Neuronal stem cell (in vitro differentiated cells): ENCODE results near the gene NTF3.
A peak's percentile ranks its signal among the peaks of the same experiment; 100 is the strongest.

Source experiments
- DNase-seq: peaks from one replicate; pipeline ENCODE4 v3.0.0-alpha.2; 2013; ENCODE audit warnings: low spot score
- H2AFZ ChIP-seq: one replicate; pipeline ENCODE4 v1.6.1; 2013; ENCODE audit warnings: mild to moderate bottlenecking, low read length, inconsistent platforms
- H2AK5ac ChIP-seq: 2 replicates; pipeline ENCODE4 v1.6.1; 2013; ENCODE audit warnings: low read depth, mild to moderate bottlenecking, inconsistent platforms, low read length, moderate library complexity, mixed read lengths
- H2BK120ac ChIP-seq: 2 replicates; pipeline ENCODE4 v1.6.1; 2013; ENCODE audit warnings: low read depth, mild to moderate bottlenecking, inconsistent platforms, low read length, moderate library complexity, mixed read lengths
- H2BK12ac ChIP-seq: one replicate; pipeline ENCODE4 v1.6.1; 2013; ENCODE audit warnings: low read length, inconsistent platforms
- H2BK15ac ChIP-seq: 2 replicates; pipeline ENCODE4 v1.6.1; 2013; ENCODE audit warnings: mild to moderate bottlenecking, low read length, inconsistent platforms, mixed read lengths
- H2BK5ac ChIP-seq: one replicate; pipeline ENCODE4 v1.6.1; 2013; ENCODE audit warnings: inconsistent platforms, mild to moderate bottlenecking, low read length, moderate library complexity
- H3K14ac ChIP-seq: one replicate; pipeline ENCODE4 v1.6.1; 2013; ENCODE audit warnings: low read length, inconsistent platforms
- H3K18ac ChIP-seq: 2 replicates; pipeline ENCODE4 v1.6.1; 2013; ENCODE audit warnings: low read length, inconsistent platforms
- H3K23ac ChIP-seq: 2 replicates; pipeline ENCODE4 v1.6.1; 2013; ENCODE audit warnings: low read depth, mild to moderate bottlenecking, mixed read lengths, low read length, inconsistent platforms; ENCODE audit not compliant: poor library complexity
- H3K27ac ChIP-seq: replicated peaks from 3 replicates; pipeline ENCODE4 v1.5.1; 2013; ENCODE audit warnings: low read length, inconsistent platforms
- H3K27me3 ChIP-seq, 3 experiments: 2 replicates each; pipeline ENCODE4 v1.6.1; 2013; ENCODE audit warnings: low read length in 3 of 3, mild to moderate bottlenecking in 2 of 3, inconsistent platforms in 1 of 3, low read depth in 1 of 3, mixed read lengths in 1 of 3, moderate library complexity in 1 of 3; ENCODE audit not compliant: control insufficient read depth in 3 of 3, insufficient read depth in 3 of 3
- H3K36me3 ChIP-seq, 2 donors: replicated peaks in 1 of 2; 2 replicates each; pipeline ENCODE4 v1.6.1; 2013; ENCODE audit warnings: low read length in 2 of 2; ENCODE audit not compliant: control insufficient read depth in 2 of 2, insufficient read depth in 2 of 2
- H3K4ac ChIP-seq: 2 replicates; pipeline ENCODE4 v1.6.1; 2013; ENCODE audit warnings: inconsistent platforms, mild to moderate bottlenecking, low read length, moderate library complexity
- H3K4me1 ChIP-seq, 2 donors: 1 replicate in 1 of 2; 2 replicates in 1 of 2; pipeline ENCODE4 v1.6.1; 2013; ENCODE audit warnings: low read length in 2 of 2, low read depth in 1 of 2; ENCODE audit not compliant: control insufficient read depth in 2 of 2, insufficient read depth in 1 of 2
- H3K4me2 ChIP-seq: one replicate; pipeline ENCODE4 v1.6.1; 2013; ENCODE audit warnings: mild to moderate bottlenecking, low read length, inconsistent platforms; ENCODE audit not compliant: insufficient read depth, poor library complexity, severe bottlenecking
- H3K4me3 ChIP-seq, 2 donors: 2 replicates each; pipeline ENCODE4 v1.5.1; 2013; ENCODE audit warnings: low read length in 2 of 2, mild to moderate bottlenecking in 2 of 2, inconsistent platforms in 1 of 2, moderate library complexity in 1 of 2
- H3K79me1 ChIP-seq: one replicate; pipeline ENCODE4 v1.6.1; 2013; ENCODE audit warnings: low read depth, mild to moderate bottlenecking, inconsistent platforms, low read length, moderate library complexity
- H3K9ac ChIP-seq: one replicate; pipeline ENCODE4 v1.6.1; 2013; ENCODE audit warnings: mild to moderate bottlenecking, low read depth, low read length, inconsistent platforms; ENCODE audit not compliant: poor library complexity
- H3K9me3 ChIP-seq, 2 donors: replicated peaks in 1 of 2; 2 replicates each; pipeline versions ENCODE3 to v1.6.1; 2013; ENCODE audit warnings: low read length in 2 of 2, mild to moderate bottlenecking in 2 of 2, inconsistent platforms in 1 of 2, low read depth in 1 of 2, mixed read lengths in 1 of 2, moderate library complexity in 1 of 2; ENCODE audit not compliant: control insufficient read depth in 2 of 2, insufficient read depth in 1 of 2
- H4K8ac ChIP-seq: one replicate; pipeline ENCODE4 v1.6.1; 2013; ENCODE audit warnings: low read depth, mild to moderate bottlenecking, inconsistent platforms, low read length, moderate library complexity
- H4K91ac ChIP-seq: one replicate; pipeline ENCODE4 v1.6.1; 2013; ENCODE audit warnings: low read length, low read depth, mild to moderate bottlenecking, inconsistent platforms; ENCODE audit not compliant: poor library complexity
- WGBS, 2 donors: extraction: QIAGEN DNeasy Blood & Tissue Kit; methylation state at CpG; one replicate each; pipeline ENCODE4 v1.1.7; 2013; ENCODE audit warnings: missing lambda C conversion rate in 2 of 2, mixed read lengths in 1 of 2; ENCODE audit not compliant: insufficient read length in 2 of 2, insufficient replicate concordance in 1 of 2; ENCODE audit errors: extremely low coverage in 2 of 2; 5-methylcytosine and 5-hydroxymethylcytosine counted together

NTF3 gene

GRCh38 chr12:5493018-5493417, 61.1 kb downstream of the NTF3 start:
- no peak overlapping the region for H2BK5ac ChIP-seq
- H2BK15ac ChIP-seq, result no peak overlapping the region
- H2AFZ ChIP-seq, result no peak overlapping the region
- no peak overlapping the region for H3K4ac ChIP-seq
- no peak overlapping the region for H3K4me3 ChIP-seq
- WGBS, 2 donors, result no CpG with 5 or more reads among the region's 7 CpGs
- H3K27me3 ChIP-seq, result no peaks in the 10 kb centered on the region
- H2AK5ac ChIP-seq, result no peak overlapping the region
- no peak overlapping the region for H4K91ac ChIP-seq
- no peak overlapping the region for H3K18ac ChIP-seq
- H3K27ac ChIP-seq, result no peak overlapping the region
- no peak overlapping the region for H3K14ac ChIP-seq
- no peak overlapping the region for H3K23ac ChIP-seq
- H3K9me3 ChIP-seq, result no peaks in the 10 kb centered on the region
- H3K4me1 ChIP-seq, result peaks cover 0 to 6% of the 10 kb centered on the region in 2 donors
- no peak for DNase-seq
- H3K79me1 ChIP-seq, result no peaks in the 10 kb centered on the region
- no peak overlapping the region for H3K9ac ChIP-seq
- no peak overlapping the region for H2BK120ac ChIP-seq
- H3K36me3 ChIP-seq, result no peaks in the 10 kb centered on the region
- no peak overlapping the region for H4K8ac ChIP-seq
- no peak overlapping the region for H3K4me2 ChIP-seq
- H2BK12ac ChIP-seq, result no peak overlapping the region

GRCh38 chr12:5494343-5494742, 62.4 kb downstream of the NTF3 start:
- Histone ChIP-seq H2AK5ac (no peak overlapping the region), H3K27ac (no peak overlapping the region), H3K9me3 (no peaks in the 10 kb centered on the region), H3K14ac (no peak overlapping the region), H3K4me2 (no peak overlapping the region), H2BK15ac (no peak overlapping the region), H3K79me1 (no peaks in the 10 kb centered on the region), H3K4ac (no peak overlapping the region), H3K9ac (no peak overlapping the region), H3K18ac (peak overlapping the region; percentile 15), H2BK12ac (no peak overlapping the region), H3K27me3 (no peaks in the 10 kb centered on the region), H2BK5ac (no peak overlapping the region), H3K4me3 (no peak overlapping the region), H3K4me1 (peaks cover 0 to 6% of the 10 kb centered on the region in 2 donors), H4K8ac (no peak overlapping the region), H3K36me3 (no peaks in the 10 kb centered on the region), H2AFZ (no peak overlapping the region), H4K91ac (no peak overlapping the region), H2BK120ac (no peak overlapping the region), H3K23ac (no peak overlapping the region)
- WGBS, 2 donors, result no CpG with 5 or more reads among the region's 28 CpGs
- DNase-seq, result no peak

- H3K27ac ChIP-seq, result no peak overlapping the region
- WGBS, 2 donors, result no CpG with 5 or more reads among the region's 5 CpGs
- no peaks in the 10 kb centered on the region for H3K36me3 ChIP-seq
Measured at GRCh38 chr12:5497329-5498053, 65.6 kb downstream of the NTF3 start.

GRCh38 chr12:5498076-5498475, 66.2 kb downstream of the NTF3 start:
- Histone ChIP-seq H2BK120ac (no peak overlapping the region), H3K9me3 (no peaks in the 10 kb centered on the region), H2AK5ac (no peak overlapping the region), H3K4ac (no peak overlapping the region), H3K27ac (no peak overlapping the region), H4K8ac (no peak overlapping the region), H2BK15ac (no peak overlapping the region), H3K27me3 (peaks cover 0 to 6% (median 0%) of the 10 kb centered on the region in 3 experiments), H3K14ac (no peak overlapping the region), H3K4me1 (peaks cover 0 to 6% of the 10 kb centered on the region in 2 donors), H3K79me1 (no peaks in the 10 kb centered on the region), H3K4me3 (no peak overlapping the region), H3K23ac (no peak overlapping the region), H3K36me3 (no peaks in the 10 kb centered on the region), H3K4me2 (no peak overlapping the region), H2BK12ac (no peak overlapping the region), H2AFZ (no peak overlapping the region), H3K9ac (no peak overlapping the region), H2BK5ac (no peak overlapping the region), H4K91ac (no peak overlapping the region), H3K18ac (no peak overlapping the region)
- no CpG with 5 or more reads among the region's 3 CpGs for WGBS, 2 donors
- DNase-seq, result no peak

More at GRCh38 chr12:5497329-5498053, 65.6 kb downstream of the NTF3 start:
- Histone ChIP-seq H2BK120ac (no peak overlapping the region), H3K14ac (no peak overlapping the region), H2AK5ac (no peak overlapping the region), H3K18ac (no peak overlapping the region), H3K4me1 (peaks cover 0 to 6% of the 10 kb centered on the region in 2 donors), H2BK15ac (no peak overlapping the region), H3K9ac (no peak overlapping the region), H2BK5ac (no peak overlapping the region), H4K91ac (no peak overlapping the region), H3K4me2 (no peak overlapping the region), H3K9me3 (no peaks in the 10 kb centered on the region), H4K8ac (no peak overlapping the region), H3K27me3 (peaks cover 0 to under 1% (median 0%) of the 10 kb centered on the region in 3 experiments), H3K79me1 (no peaks in the 10 kb centered on the region), H3K4ac (no peak overlapping the region), H2AFZ (no peak overlapping the region), H2BK12ac (no peak overlapping the region), H3K4me3 (no peak overlapping the region), H3K23ac (no peak overlapping the region)
- DNase-seq, result no peak
